GM18499 (cell line): ENCODE results near the gene SLC1A7.

Experiments
- ATAC-seq: cut with Tn5 transposase; IDR thresholded peaks from one replicate; pipeline ENCODE4 v1.9.1; 2021; ENCODE audit warnings: moderate number of reproducible peaks; ENCODE audit not compliant: insufficient read depth, unreplicated experiment

SLC1A7 gene

DNA sequence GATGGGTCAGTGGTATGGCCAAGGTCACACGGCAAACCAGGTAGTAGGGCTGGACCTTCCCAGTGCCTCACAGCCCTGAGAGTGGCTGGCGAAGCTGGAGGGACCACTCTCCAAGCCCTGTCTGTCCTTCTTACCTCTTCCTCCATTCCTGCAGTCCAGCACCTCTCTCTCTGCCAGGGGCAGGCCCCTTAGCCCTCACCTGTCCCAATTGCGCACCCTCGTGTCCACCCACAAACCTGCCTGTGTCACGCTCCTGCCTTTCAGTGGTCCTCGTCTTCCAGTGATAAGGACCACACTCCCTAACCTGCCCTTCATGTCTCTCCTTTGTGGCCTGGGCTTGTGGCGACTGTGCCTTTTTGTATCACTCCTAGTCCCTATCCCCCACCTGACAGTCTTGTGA lies 77.0 kb downstream of the SLC1A7 start:
- ATAC-seq = no peak

GRCh38 chr1:53063744-53064515 lies 78.5 kb downstream of the SLC1A7 start:
- no peak for ATAC-seq

DNA sequence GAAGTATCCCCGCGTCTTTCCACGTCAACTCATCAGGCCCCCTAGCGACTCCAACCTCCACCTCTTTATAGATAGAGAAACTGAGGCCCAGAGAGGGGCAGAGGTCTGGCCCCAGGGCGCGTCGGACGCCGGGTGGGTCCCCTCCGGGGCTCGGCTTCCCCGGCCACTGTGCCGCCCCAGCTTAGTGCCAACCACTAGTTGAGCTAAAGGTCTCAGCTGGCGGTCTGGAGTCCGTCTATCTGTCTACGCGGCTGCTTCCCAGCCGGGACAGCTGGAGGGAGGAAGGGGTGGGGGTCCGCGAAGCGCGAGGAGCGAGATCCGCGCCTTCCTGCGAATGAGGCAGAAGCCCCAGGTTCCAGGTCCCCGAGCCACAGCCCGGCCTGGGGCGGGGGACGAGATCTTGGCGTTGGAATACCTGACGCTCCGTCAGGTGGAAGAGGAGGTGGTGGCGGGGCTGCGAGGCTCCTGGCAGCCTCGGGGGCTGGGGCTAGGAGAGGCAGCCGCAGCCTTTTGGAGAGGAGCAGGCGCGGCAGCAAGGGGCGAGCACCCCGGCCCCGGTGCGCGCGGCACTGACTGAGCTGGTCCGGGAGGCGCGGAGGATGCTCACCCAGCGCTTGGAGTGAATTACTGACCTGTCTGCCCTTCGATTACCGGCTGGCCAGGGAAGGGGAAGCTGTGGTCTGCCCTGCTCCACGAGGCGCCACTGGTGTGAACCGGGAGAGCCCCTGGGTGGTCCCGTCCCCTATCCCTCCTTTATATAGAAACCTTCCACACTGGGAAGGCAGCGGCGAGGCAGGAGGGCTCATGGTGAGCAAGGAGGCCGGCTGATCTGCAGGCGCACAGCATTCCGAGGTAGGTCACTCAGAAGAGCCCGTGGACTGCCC lies 79.5 kb downstream of the SLC1A7 start:
- no peak for ATAC-seq

- ATAC-seq = no peak
Measured at GRCh38 chr1:53061859-53062707, 80.4 kb downstream of the SLC1A7 start, which contains the start of gene PODN. TSS of gene PODN (plus strand) at chr1:53062213. CDS start at chr1:53069856, 7,643 bp downstream.

- no peak for ATAC-seq
Measured at GRCh38 chr1:53061123-53061858, 81.1 kb downstream of the SLC1A7 start.

DNA sequence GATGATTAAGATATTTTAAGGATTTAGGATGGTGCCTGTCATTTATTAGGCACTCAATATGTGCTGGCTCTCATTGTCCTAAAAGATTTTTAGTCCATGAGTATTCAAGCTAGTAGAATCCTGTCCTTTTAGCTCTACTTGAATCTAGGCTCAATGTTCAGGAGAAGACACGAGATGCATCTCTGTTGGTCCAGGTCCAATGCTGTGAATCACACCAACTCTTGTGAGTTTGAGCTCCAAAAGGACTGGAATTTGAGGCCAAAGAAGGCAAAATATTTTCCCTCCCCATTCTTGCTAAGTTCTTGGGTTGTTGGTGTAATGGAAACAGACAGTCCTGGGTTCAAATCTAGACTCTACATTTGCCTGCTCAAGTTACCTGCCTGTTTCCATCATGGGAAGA lies 81.9 kb downstream of the SLC1A7 start:
- no peak for ATAC-seq

DNA sequence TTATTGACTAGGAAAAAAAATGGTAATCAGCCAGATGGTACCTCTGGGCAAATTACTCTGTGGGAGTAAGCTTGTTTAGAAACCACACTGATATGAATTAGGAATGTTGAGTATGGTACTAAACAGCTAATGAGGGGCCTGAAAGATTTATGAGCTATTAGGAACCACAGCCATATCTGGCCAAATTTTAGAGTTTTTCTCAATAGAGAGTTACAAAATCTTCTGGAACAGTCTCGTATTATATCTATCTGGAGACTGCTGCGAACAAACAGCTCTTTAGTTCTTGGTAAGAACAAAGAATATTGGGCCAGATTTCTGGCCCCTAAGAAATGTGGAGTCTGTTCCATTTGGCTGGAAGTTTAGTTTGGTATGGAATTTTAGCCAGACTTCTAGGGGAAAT lies 85.3 kb downstream of the SLC1A7 start:
- no peak for ATAC-seq

DNA sequence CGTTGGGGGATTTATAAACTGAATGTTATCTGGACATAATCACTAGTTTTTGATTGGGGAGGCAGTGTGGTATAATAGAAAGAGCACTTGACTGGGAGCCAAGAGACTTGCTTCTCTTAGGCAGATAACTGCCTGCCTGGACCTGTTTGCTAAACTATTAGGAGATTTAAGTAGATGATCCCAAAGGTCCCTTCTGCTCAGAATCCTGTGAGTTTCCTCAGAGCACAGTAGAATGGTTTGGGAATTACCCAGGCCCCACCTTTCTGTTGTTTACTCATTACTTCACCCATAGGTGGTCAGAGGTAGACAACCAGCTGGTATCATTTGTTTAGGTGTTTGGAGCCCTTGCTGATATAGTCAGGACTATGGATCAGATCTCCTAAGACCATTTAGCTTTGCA lies 90.8 kb downstream of the SLC1A7 start:
- ATAC-seq = no peak

DNA sequence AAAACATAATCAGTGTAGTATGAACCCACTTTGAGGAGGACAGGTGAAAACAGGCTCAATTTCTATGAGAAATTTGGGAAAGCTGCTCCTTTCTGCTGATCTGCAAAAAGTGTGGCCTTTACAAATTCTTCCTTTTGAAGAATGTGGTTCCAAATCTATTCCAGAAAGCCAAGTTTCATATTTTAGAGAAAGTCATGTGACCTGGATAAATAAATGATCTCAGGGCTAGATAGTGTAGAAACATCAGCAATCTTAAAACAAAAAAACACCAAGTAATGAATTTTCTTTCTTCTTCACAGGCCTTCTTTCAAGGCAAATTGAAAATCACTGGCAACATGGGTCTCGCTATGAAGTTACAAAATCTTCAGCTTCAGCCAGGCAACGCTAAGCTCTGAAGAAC lies 92.1 kb downstream of the SLC1A7 start:
- no peak for ATAC-seq

GRCh38 chr1:53049574-53049967 lies 92.9 kb downstream of the SLC1A7 start:
- ATAC-seq = no peak

DNA sequence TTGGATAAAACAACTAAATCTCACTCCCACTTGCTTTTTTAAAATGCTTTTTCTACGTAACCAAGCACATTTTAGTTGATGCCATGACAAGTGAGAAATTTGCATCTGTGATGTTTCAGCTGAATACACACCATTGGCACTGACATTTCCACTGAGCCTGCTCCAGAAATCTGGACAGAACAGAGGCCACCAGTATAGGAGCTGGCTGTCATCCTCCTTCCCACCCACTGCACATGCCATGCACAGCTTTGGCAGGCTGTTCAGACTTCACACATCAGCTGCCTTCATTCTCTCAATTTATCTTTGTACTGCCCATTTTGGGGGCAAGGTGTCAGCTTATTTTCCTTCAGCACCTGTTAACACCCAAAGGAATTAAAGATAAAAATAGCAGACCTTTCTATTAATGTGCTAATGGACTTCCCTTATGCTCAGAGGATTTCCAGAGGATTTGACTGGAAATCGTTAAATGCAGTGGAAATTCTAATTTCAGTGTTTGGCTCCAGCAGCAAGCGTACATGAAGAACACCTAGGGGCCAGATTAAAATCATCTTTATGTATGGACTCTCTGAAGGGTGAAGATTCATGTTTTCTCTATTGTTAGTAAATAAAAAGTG lies 93.4 kb downstream of the SLC1A7 start:
- ATAC-seq = no peak

GRCh38 chr1:53047737-53048736 lies 94.4 kb downstream of the SLC1A7 start:
- no peak for ATAC-seq

- ATAC-seq = no peak
Measured at GRCh38 chr1:53046930-53047329, 95.5 kb downstream of the SLC1A7 start.

DNA sequence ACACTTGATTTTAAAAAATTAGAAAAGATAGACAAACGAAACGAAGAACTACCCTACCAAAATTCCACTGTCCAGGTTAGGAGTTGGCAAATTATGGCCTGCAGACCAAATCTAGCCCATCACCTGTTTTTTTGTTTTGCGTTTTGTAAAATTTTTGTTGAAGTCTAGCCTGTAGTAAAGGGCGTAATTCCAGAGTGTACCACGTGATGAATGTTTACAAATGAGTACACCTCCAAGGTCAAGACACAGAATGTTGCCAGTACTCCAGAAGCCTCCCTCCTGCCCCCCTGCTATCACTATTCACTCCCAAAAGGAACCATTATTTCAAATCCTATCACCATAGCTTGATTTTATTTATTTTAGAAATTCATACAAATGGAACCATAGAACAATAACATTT lies 97.5 kb downstream of the SLC1A7 start:
- ATAC-seq = no peak

GRCh38 chr1:53043271-53043670 lies 99.2 kb downstream of the SLC1A7 start:
- no peak for ATAC-seq

DNA sequence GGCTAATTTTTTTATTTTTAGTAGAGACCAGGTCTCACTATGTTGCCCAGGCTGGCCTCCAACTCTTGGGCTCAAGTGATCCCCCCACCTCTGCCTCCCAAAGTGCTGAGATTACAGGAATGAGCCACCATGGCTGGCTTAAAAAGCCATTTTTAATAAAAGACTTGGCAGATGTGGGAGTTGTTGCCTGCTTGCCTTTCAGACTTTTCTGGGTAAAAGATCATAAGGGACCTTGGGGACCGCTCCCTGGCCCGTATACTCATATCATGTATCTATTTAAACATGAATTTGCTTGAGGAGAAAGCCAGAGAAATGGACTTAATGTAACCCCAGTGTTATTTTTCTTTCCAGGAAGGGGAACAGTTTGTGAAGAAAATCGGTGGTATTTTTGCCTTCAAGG lies 103.9 kb downstream of the SLC1A7 start:
- ATAC-seq = no peak
